Midbrain (tissue), 1 donor: ENCODE measurements around the gene ATP6V0D1.
A peak's percentile ranks its signal among the peaks of the same experiment; 100 is the strongest.

Source experiments
- DNase-seq: peaks from one replicate; lab custom pipeline; 2025; lab: John Stamatoyannopoulos, UW

ATP6V0D1 gene

DNA sequence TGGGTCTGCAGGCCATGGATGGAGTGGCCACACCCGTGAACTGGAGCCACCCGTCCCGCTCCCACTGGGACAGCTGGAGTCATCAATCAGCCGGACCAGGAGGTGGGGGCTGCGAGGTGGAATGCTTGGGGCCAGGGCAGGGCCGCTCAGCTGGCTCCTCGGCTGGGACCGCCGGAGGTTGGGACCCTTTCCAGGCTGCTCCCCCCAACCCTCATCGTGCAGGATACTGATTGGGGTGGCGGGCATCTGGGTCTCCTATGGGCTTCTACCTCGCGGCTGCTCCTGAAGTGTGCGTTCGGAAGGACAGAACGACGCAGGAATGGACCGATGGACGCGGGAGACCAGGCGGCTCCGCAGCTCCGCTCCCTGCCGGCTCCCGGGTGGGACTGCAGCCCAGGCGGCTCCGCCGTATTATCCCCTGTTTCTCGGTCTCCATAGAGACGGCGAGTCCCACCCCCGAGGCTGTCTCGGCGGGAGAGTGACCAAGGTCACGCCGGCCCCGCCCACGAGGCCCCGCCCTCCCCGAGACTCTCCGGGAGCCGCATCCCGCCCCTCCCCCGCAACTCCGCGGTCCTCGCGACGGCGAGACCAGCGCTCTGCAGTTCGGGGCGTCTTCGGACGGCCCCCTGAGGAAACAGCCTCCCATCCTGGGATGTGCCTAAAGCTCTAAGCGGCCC lies 87.7 kb downstream of the ATP6V0D1 start, which contains the start of gene TPPP3:
TSS of gene TPPP3 (minus strand) at position 388 of the 677 bp plus-strand sequence. CDS start 2,387 bp downstream, outside the sequence.
- DNase-seq: peak; percentile 88

DNA sequence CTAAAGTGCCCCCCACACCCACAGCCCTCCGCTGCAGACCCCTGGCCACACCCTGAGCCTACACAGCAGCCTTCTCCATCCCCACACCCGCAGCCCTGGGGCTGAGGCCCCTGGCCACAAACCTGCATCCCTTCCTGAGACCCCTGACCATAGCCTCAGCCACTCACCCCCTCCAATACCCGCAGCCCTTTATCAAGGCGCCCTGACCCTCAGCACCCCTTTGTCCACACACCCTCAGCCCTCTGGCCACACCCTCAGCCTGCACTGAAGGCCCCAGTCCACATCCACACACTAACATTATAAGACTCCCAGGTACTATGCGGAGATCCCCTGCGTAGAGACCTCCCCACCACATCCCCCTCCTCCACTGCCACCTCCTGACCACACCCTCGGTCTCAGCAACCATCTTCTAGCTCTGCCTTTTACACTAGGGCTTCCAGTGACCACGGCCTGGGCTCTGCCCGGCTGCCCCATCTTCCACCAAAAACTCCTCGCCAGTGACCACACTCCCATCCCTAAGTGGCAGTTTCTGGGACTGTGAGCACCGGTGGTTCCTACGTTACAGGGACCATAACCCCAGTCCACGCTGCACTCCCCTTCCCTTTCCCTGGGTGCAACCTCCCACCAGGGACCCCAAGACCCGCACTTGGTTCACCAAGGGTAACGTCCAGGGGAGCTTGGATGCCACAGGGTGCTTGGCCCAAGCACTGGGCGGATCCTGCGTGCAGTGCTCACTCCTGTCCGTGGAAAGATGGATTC lies 88.5 kb downstream of the ATP6V0D1 start:
- DNase-seq: no peak

DNA sequence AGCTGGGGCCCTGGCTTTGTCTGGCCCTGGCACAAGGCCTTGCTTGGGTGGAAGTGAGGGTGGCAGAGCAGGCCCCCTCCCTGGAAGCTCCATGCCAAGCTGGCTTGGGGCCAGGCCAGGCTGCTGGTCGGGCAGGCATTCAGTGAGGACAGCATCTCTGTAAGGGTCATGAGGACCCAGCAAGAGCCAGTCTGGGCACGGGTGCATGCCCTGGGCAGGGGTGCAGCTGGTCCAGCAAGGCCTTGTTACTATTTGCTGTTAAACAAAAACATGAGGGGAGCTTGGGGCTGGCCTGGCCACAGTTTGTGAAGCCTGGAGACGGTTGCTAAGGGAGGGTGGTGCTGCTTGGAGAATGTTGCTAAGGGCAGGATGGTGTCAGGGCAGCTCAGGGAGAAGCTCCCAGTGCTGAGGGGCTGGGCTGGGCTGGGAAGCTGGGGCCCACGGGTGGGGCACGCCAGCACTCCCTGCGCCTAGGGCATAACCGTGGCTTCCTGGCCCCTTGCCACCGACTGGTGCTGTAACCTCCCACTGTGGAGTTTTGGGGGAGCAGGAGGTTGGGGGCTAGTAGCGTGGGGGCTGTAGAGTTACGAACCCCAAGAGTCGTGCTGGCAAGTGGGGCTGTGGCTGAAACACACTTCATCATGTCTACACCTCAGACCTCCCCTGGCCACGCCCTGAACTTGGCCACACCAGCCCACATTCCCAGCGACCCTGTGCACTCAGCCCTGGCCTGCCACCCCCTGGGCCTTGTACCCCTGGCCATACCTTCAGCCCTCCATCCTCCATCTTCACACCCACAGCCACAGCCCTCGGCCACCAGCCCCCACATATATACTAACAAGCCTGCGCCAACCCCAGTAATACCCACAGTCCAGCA lies 89.3 kb downstream of the ATP6V0D1 start:
- DNase-seq: peak; percentile 96

DNA sequence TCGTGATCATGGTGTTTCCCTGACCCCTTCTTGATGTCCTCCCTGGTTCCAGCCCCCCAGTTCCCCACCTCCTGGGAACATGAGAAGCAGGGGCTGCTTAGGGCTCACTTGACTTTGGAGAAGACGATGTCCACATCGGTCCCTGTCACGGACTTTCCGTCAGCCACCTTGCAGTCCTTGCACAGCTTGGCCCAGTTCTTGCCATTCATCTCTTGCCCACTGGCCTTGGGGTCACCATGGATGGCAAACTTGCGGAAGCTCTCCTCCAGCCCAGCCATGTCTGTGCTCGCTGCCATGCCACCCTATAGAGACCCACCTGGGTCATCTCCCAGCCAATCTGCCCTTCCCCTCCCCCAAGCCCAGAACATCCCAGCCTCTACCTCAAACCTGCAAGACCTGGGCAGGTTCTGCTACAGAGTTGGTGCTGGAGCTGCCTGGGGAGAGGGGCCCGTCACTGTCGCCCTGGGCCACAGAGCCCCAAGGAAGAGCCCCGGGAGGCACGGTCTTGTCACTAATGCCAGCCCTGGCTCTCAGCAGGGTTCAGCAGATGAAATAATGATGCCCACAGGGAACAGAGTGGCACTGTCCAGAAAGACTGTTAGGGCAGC lies 90.0 kb downstream of the ATP6V0D1 start:
- peak; percentile 62 for DNase-seq

DNA sequence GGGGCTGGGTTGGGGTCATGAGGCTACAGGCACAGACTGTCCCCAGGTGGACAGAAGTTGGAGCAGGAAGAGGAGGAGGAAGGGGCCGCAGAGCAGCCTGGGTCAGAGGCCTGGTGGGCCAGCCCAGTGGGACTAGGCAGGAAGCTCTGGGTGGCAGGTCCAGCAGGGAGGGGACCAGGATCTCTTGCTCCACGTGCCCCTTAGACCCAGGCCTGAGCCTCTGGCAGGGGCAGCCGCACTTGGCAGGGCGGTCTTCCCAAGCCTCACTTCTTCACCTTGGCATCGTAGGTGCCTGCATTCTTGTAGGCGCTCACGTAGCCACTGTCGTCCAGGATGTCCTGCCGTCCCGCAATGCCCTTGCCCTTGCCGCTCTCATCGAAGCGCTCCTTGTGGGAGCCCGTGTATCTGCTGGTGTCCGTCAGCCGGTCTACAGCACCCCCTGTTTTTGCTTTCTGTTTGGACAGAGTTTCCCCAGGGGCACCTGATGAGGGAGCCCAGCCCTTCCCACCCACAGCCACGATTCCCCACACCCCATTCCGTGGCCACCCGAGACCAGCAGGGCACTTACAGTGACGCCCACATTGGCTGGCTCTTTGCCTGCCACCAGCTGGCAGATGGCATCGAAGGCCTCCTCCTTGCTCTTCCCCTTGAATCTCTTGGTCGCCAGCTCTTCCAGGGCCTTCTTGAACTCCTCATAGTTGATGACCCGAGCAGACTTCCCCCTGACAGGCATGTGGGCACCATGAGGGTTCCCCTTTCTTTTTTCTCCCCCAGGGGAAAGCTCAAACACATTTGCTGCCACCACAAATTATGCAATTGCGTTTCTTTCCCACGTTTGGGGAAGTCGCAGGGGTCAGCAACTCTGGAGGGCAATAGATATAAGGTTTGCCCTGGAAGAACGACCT lies 90.8 kb downstream of the ATP6V0D1 start:
- DNase-seq: peak; percentile 54

DNA sequence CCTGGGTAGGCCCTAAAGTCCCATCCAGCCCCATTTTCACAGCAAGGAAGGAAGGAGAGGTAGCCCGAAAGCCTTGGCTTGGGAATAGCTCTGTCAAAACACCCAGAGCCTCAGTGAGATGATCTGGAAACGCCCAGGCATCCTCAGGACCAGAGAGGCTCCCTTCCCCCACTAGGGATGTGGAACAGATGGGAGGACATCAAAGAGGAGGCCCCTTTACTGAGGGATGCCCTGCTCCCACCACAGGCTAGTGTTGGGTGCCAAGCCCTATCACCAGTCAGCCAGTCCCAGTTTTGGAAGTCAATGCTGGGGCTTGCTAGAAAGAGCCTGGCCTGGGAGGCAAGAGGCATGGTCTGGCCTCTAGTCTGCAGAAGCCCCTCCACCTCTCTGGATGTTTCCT lies 92.4 kb downstream of the ATP6V0D1 start:
- no peak for DNase-seq

DNA sequence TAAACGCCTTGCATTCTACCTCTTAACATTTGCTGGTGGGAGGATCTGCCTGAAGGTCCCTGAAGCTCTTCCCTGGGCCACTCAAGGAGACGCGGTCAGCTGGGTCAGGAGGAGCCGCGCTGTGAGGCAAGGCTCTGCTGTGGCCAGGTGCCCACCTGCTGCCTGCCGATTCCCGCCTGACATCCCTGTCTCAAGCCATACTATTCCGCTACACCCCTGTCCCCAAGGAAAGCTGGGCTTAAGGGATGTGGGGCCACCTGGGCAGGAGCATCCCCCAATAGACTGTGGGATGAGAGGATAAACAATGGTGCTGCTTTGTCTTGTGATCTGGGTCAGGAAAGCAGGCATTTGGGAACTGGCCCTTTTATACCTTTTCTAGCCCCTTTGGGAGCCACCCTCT lies 92.8 kb downstream of the ATP6V0D1 start:
- no peak for DNase-seq
